DND-41 (cell line): ENCODE measurements around the gene C1GALT1C1.
"Not testable (repeated sequence)": the region's sequence is repeated elsewhere in the genome, so short reads cannot be mapped to it uniquely, and the experiment has no call there.

Experiments used
- ATAC-seq: fragments of 200-7000 bp; cut with Tn5 transposase; 3 replicates; pipeline ENCODE4 v1.9.1; 2021; ENCODE audit warnings: low read depth; ENCODE audit not compliant: insufficient read depth
- DNase-seq: peaks from one replicate; pipeline ENCODE4 v3.0.0-alpha.2; 2020
- H2AFZ ChIP-seq: 2 replicates; pipeline ENCODE4 v1.6.0; 2012; ENCODE audit warnings: low read depth, low read length
- H3K27ac ChIP-seq: 2 replicates; pipeline ENCODE4 v1.5.1; 2012; ENCODE audit warnings: low read length, inconsistent platforms
- H3K27me3 ChIP-seq: fragments of 200-600 bp; sonication (generic); 2 replicates; pipeline ENCODE4 v1.6.0; 2012; ENCODE audit warnings: low read length, mild to moderate bottlenecking, inconsistent platforms; ENCODE audit not compliant: insufficient read depth, poor library complexity
- H3K36me3 ChIP-seq: 2 replicates; pipeline ENCODE4 v1.5.1; 2012; ENCODE audit warnings: low read length, inconsistent platforms; ENCODE audit not compliant: insufficient read depth
- H3K4me1 ChIP-seq: 2 replicates; pipeline ENCODE4 v1.5.1; 2012; ENCODE audit warnings: mild to moderate bottlenecking, low read length; ENCODE audit not compliant: insufficient read depth
- H3K4me2 ChIP-seq: 2 replicates; pipeline ENCODE4 v1.6.0; 2012; ENCODE audit warnings: mild to moderate bottlenecking, moderate library complexity, low read length, inconsistent platforms; ENCODE audit not compliant: insufficient read depth
- H3K4me3 ChIP-seq, 2 experiments: fragments of 200-600 bp in 1 of 2; shearing (Covaris generic) in 1 of 2; 2 replicates each; pipeline ENCODE4 v1.5.1; 2012 to 2016; ENCODE audit warnings: inconsistent platforms in 2 of 2, low read length in 2 of 2, mild to moderate bottlenecking in 2 of 2, low read depth in 1 of 2, moderate library complexity in 1 of 2
- H3K79me2 ChIP-seq: 2 replicates; pipeline ENCODE4 v1.6.0; 2012; ENCODE audit warnings: low read length, inconsistent platforms; ENCODE audit not compliant: insufficient read depth
- H3K9ac ChIP-seq: 2 replicates; pipeline ENCODE4 v1.6.0; 2012; ENCODE audit warnings: low read depth, mild to moderate bottlenecking, inconsistent platforms, low read length, moderate library complexity
- H3K9me3 ChIP-seq: 2 replicates; pipeline ENCODE4 v1.5.1; 2012; ENCODE audit warnings: low read length, moderate library complexity, mild to moderate bottlenecking, inconsistent platforms; ENCODE audit not compliant: insufficient read depth, severe bottlenecking
- H4K20me1 ChIP-seq: 2 replicates; pipeline ENCODE4 v1.6.0; 2012; ENCODE audit warnings: low read length; ENCODE audit not compliant: insufficient read depth
- EZH2 ChIP-seq: IDR thresholded peaks from 3 replicates; pipeline ENCODE4 v1.6.1; 2012; ENCODE audit warnings: borderline replicate concordance, low read depth, mild to moderate bottlenecking, moderate library complexity, low read length, inconsistent platforms; ENCODE audit not compliant: severe bottlenecking
- TF ChIP-seq, protein P1 (sequence below): IDR thresholded peaks from 2 replicates; pipeline ENCODE4 v1.5.1; 2012; ENCODE audit warnings: borderline replicate concordance, low read length, moderate library complexity, mild to moderate bottlenecking; ENCODE audit not compliant: poor library complexity, severe bottlenecking; ENCODE audit errors: extremely low read depth

C1GALT1C1 gene

DNA sequence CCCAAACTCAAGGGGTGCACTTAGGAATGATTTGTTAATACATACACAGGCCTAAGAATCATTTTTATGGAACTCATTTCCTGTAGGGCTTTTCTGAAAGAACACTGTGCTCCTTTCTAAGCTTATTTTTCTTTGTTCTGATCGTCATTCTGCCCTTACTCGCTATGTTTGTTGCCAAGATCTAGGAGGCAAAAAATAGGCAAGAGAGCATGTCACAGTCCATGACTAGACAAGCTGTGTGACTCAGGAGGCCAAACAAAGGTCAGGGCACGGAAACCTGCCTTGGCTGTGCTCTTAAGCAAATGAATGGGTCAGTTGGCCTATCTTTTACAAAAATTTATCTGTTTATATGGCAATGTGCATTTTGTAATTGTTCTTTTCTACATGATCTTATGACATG is 42.5 kb upstream of the C1GALT1C1 start:
- no peaks in the 10 kb centered on the region for H3K4me1 ChIP-seq
- no peak overlapping the region for H3K9ac ChIP-seq
- H3K4me2 ChIP-seq = no peak overlapping the region
- no peak for TF ChIP-seq EZH2
- TF ChIP-seq, protein P1, sequence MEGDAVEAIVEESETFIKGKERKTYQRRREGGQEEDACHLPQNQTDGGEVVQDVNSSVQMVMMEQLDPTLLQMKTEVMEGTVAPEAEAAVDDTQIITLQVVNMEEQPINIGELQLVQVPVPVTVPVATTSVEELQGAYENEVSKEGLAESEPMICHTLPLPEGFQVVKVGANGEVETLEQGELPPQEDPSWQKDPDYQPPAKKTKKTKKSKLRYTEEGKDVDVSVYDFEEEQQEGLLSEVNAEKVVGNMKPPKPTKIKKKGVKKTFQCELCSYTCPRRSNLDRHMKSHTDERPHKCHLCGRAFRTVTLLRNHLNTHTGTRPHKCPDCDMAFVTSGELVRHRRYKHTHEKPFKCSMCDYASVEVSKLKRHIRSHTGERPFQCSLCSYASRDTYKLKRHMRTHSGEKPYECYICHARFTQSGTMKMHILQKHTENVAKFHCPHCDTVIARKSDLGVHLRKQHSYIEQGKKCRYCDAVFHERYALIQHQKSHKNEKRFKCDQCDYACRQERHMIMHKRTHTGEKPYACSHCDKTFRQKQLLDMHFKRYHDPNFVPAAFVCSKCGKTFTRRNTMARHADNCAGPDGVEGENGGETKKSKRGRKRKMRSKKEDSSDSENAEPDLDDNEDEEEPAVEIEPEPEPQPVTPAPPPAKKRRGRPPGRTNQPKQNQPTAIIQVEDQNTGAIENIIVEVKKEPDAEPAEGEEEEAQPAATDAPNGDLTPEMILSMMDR = no peak
- H4K20me1 ChIP-seq = no peaks in the 10 kb centered on the region
- DNase-seq (no peak), ATAC-seq (no peak)
- H3K36me3 ChIP-seq = no peaks in the 10 kb centered on the region
- H3K4me3 ChIP-seq = no peak overlapping the region
- no peak overlapping the region for H3K27ac ChIP-seq
- H2AFZ ChIP-seq = no peak overlapping the region
- H3K79me2 ChIP-seq = no peaks in the 10 kb centered on the region
- H3K27me3 ChIP-seq = no peaks in the 10 kb centered on the region
- no peaks in the 10 kb centered on the region for H3K9me3 ChIP-seq

DNA sequence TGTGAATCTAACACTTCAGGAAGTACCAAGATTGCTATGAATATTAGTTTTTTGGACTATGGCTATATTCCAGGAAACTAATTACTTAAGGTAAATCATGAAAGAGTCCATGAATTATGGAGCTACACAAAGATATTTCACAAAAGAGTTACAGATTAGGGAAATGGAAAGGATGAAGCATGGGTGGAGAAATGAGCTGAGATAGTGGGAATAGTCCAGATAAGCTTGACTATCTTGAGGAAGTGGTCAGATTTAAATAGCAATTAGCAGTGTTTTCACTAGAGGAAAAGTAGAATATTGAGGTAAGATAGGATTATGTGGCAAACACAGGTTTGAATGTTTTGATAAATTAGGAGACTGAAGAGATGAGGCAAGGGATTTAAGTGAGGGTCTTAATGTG is 42.1 kb upstream of the C1GALT1C1 start:
- H3K4me3 ChIP-seq = no peak overlapping the region
- no peak overlapping the region for H3K4me2 ChIP-seq
- no peak overlapping the region for H3K27ac ChIP-seq
- no peaks in the 10 kb centered on the region for H3K79me2 ChIP-seq
- no peaks in the 10 kb centered on the region for H4K20me1 ChIP-seq
- H3K9me3 ChIP-seq = no peaks in the 10 kb centered on the region
- H3K9ac ChIP-seq = no peak overlapping the region
- no peak for TF ChIP-seq EZH2
- TF ChIP-seq, protein P1 = no peak
- no peaks in the 10 kb centered on the region for H3K4me1 ChIP-seq
- DNase-seq = no peak
- H2AFZ ChIP-seq = no peak overlapping the region
- no peak for ATAC-seq
- H3K36me3 ChIP-seq = no peaks in the 10 kb centered on the region
- H3K27me3 ChIP-seq = no peaks in the 10 kb centered on the region

DNA sequence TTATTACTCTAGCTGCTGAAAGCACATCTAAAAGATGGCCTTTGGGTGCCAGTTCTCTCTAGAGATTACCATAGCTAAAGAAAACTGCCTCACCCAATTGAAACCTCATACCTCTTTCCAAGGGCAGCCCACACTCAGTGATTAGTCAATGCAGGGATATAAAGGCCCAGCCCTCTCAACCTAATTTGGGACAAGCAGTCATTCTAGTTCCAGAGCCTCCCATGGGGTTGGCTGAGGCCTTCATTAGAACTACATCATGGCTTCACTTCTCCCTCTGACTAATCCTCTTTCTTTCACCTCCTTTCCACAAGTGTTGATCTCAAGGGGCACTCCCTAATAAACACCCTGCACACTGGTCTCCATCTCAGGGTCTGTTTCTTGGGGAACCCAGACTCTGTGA is 38.5 kb upstream of the C1GALT1C1 start:
- Histone ChIP-seq H3K36me3 (no peaks in the 10 kb centered on the region), H3K9me3 (no peaks in the 10 kb centered on the region), H3K27me3 (no peaks in the 10 kb centered on the region), H3K4me2 (no peak overlapping the region), H2AFZ (no peak overlapping the region), H3K9ac (no peak overlapping the region), H4K20me1 (no peaks in the 10 kb centered on the region), H3K27ac (no peak overlapping the region), H3K4me3 (no peak overlapping the region), H3K79me2 (no peaks in the 10 kb centered on the region), H3K4me1 (no peaks in the 10 kb centered on the region)
- no peak for DNase-seq
- TF ChIP-seq EZH2 = no peak
- TF ChIP-seq, protein P1 = no peak
- ATAC-seq = no peak

DNA sequence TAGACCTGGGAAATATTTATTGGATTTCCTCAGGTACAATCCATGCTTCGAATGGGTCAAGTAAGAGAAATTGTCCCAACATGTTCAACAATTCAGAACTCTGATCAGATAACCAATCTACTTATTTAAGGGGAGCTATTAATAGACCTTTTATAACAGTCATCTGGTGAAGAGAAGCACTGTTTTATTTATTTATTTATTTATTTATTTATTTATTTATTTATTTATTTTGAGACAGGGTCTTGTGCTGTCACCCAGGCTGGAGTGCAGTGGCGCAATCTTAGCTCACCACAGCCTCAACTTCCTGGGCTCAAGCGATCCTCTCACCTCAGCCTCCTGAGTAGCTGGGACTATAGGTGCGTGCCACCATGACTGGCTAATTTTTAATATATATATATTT is 34.7 kb upstream of the C1GALT1C1 start:
- DNase-seq, H3K36me3 ChIP-seq, H3K27ac ChIP-seq, H3K4me3 ChIP-seq, H3K27me3 ChIP-seq, H3K4me2 ChIP-seq, H3K4me1 ChIP-seq, H3K9me3 ChIP-seq, ATAC-seq, H3K79me2 ChIP-seq, H3K9ac ChIP-seq, H2AFZ ChIP-seq, H4K20me1 ChIP-seq: not testable (repeated sequence)
